ENCODE measurements around the gene TMPRSS11D.

Gene TMPRSS11D

DNA sequence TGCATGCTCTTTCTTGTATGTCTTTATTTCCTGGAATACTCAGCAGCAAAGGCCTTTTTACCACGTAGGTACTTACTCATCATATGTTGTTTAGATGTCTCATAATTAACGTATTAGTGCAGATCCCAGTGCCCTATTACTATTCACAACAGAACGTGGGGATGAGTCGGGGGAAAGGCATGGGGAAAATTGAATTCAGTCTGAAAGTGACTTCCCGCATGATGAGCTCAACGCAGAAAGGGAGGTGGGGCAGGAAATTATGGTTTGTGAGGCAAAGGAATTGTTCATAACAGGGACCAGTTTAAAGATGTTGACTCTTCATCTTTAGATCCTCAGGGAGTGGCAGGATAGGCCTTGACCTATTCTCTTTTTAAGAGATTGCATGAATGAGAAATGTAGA lies 2.0 kb upstream of the TMPRSS11D start:
- no peak for DNase-seq

DNA sequence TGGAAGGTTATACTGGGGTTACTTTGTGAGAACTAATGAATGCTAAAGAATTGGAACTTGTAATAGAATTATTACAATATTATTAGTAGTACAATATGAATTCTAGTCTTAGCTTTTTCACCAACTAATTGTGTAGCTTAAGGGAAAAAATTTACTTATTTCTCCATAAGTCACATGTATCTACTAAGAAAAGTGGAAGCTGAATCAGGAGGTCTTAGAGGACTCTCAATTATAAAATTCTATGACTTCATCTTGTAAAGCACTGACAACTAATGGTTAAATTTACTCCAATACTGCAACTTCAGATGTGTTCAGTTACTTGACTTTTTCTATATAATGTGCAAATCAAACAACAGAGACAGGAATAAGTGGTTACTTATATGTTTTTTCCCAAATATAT lies 899 bp upstream of the TMPRSS11D start:
- DNase-seq, result no peak

DNA sequence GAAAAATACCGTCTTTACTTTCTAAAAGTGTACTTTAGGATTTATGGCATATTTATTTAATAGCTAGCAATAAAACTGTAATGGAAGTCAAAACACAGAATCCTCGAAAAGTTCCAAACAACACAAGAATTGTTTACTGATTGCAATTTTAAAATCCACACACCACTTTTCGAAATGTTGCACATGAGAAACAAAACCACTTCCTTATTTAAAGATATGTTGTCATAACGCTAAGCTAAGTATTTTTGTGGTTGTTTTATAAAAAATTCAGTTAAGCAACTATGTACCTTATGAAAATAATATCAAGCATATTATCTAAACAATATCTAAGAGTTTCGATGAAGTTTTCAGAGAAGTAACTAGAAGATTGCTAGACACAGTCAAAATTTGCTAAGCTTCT lies 344 bp downstream of the TMPRSS11D start:
- DNase-seq, result no peak

DNA sequence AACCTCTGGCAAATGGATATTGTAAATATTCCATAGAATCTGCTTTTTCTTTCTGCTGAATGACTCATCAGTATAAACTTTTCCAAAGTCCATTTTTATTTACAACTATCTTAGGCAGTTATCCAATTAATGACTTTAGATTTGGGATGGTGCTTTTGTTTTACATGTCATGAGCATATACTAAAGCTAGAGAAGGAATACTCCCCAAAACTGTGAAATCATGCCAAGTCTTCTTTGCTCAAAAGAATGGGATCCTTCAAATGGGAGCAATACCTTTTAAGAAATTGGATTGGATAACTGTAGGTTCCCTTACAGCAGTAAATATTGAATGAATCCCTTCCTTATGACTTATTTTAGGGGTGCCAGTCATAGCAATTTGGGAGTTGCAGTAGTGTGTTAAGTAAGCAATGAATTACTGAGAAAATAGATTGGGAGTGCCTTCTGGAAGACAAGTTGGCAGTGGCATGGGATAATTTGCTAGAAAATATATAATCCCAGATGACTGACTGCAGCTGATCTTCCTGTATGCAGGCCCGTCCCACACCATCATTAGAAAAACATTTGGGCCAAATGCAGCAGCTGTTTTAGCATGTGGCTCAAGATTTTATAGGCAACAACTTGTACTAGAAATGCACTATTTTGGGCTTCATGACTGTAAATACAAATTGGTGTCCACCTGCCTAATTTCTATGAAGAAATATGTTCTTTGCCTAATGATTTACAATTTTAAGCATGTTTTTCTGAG lies 2.8 kb downstream of the TMPRSS11D start:
- no peak for DNase-seq

DNA sequence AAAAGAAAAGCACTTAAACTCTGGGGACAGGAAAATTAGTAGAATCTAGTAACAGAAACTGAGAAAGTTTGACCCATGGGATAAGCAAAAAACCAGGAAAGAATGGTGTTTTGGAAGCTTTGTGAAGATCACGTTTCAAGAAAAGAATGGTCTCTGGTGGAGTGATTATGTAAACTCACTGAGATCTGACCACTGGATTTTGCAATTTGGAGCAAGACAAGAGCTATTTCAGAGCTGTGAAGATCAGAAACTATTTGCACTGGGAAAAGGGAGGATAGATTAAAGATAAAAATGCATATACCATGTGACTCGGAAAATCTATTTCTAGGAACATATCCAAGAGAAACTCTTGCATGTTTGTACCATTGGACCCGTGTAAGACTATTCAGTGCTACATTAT lies 4.3 kb downstream of the TMPRSS11D start:
- DNase-seq, result no peak

DNA sequence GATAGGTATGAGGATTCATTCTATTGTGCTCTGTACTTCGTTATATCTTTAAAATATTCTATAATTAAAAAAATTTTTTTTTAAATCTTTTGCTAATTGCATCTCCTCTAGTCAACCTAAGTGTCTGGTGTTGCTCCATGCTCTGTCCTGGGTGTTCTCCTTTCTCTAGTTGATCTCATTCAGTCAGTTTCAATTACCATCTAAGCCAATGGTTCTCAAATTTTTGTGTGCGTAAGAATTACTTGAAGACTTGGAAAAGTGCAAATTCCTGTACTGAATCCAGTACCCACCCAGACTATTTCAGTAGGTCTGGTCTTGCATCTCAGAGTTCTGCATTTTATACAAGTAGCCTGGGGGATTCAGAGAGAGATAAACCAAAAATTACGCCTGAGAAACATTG lies 6.7 kb downstream of the TMPRSS11D start:
- peak in 1 of 14 donors; percentile 1 for DNase-seq

DNA sequence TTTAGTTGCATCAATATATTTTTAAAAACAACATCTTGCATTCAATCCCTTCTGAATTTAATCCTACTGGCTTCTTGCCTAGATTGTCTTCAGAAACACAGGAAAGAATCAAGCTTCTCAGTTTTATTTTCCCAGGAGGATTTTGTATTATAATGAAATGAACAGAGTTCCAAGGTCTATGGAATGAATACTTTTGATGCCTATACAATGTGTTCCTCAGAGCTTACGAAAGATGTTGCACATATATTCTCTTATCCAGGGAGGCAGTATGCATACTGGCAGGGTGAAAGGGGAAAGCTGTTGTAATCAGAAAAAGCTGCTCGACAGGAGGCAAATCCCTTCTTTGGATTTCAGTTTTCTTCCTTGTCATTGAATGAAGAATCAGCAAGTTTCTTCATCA lies 8.8 kb downstream of the TMPRSS11D start:
- no peak for DNase-seq

DNA sequence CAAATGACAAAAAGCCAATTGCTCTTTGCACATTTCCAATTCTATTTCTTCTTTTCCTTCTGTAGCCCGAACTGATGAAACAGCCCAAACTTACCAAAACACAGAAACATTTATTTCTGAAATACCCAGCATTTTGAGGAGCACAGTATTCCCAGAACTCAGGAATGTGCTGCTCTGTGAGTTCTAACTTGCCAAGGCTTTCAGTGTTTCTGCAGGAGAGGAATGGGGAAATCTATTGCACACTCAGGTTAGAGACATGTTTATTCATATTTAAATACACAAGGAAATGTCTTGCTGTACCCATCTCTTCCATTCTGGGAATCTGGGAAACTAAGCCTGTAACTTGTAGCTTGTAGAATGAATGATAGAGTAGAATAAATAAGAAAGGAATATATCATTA lies 10.7 kb downstream of the TMPRSS11D start:
- no peak for DNase-seq

DNA sequence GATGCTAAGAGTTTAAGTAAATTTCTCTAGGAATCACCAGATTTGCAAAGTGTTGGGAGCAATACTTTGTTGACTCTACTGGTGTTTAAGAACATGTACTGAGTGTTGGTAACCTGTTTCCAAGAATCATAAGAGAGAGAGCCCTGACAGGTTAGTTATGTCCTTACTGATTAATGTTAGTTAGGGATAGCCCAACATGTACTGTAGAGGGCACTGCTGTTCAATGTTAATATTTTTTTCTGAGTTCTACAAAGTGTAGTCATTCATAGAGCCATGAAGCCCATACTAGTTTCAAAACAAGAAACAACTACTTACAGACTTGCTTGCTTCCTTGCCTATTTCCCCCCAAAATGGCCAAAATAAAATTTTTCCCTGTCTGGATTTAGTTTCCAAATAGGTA lies 11.9 kb downstream of the TMPRSS11D start:
- DNase-seq, result no peak

DNA sequence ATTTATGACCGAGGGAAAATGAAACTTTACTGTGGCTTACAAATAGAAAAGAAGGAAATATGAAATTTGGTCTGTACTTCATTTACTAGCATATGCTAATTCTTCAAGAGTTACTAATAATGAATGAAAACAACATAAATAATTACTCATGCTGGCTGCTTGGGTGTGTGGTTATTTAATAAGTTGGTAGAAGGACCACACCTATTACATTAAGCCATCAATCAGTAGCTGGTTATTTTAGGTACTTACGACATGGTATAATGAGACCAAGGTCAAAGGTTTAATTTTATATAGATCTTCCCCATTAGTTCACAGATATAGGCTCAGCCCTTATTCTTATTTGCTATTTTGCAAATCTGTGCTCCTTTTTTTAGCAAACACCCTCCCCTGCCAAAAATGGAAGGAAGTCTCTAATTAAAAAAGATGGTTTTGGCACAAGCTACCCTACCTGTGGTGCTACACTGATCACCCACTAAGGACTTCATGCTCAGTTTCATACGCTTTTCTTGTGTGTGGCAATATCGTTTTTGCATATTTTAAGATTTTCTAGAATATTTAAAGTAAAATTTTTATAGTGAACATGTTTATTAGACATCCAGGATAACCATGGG lies 14.1 kb downstream of the TMPRSS11D start:
- peak in 1 of 14 donors; percentile 4 for DNase-seq

DNA sequence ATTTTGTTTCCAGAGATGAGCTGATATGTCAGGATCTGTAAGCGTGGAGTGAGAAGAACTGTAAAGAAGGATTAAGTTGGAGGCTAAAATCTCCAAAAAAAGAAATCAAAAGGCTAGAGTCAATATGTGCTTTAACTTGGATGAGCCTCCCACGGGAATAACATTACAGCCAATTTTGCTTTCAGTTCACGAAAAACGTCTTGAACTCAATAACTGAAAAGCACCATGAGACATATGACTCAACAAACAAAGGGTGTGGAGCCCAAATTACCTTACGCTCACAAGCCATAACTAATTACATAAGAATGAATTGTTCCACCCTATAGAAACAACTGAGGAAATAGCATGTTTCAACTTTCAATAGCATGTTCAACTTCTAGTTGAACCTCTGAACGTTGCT lies 22.3 kb downstream of the TMPRSS11D start:
- DNase-seq, result no peak

DNA sequence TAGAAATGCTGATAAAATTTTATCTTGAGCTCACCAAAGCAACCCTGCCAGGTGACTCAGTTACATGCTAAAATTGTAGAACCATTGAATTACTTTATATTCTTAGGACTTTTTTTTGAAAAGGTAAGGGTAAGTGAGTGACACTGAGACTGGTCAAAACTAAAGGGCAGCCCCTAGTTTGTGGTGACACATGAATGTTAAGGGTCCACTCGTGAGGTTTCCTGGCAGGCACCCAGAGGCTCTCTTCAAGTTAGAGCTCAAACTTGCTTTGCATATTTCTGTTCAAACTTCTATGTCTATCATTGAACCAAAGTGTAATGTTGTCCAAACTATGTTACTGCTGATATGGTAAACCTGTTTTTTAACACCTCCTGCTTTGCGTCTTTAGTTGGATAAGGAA lies 30.5 kb downstream of the TMPRSS11D start:
- no peak for DNase-seq

DNA sequence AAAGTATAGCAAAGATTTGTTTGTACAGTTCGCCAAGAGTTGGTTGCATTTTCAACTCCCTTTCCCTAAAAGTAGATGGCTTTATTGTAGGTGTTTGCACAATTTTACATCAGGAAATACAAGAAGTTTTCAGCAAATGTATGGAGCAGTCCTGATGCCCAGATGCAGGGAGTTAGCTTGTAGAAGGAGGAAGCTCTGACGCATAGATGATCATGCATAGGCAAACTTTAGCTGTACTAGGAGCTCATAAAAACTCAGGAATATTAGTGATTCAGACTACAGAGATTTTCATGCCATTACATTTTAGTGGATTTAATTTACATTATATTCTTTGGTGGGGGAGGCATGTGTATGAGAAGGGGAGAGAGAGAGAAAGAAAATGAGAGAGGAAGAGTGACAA lies 62.9 kb downstream of the TMPRSS11D start:
- no peak for DNase-seq

DNA sequence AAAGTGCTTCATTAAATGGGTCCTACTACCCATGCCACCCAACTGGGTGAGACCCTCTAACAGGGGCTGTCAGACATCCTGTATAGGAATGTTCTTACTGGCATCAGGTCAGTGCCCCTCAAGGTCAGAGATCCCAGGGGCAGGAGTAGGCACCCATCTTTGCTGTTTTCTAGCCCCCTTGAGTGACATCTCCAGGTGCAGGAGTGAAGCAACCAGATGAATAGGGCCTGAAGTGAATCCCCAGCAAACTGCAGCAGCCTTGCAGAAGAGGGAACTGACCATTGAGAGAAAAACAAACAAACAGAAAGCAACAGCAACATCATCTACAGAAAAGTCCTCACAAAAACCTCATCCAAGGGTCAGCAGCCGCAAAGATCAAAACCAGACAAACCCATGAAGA lies 73.8 kb downstream of the TMPRSS11D start:
- DNase-seq, result no peak

DNA sequence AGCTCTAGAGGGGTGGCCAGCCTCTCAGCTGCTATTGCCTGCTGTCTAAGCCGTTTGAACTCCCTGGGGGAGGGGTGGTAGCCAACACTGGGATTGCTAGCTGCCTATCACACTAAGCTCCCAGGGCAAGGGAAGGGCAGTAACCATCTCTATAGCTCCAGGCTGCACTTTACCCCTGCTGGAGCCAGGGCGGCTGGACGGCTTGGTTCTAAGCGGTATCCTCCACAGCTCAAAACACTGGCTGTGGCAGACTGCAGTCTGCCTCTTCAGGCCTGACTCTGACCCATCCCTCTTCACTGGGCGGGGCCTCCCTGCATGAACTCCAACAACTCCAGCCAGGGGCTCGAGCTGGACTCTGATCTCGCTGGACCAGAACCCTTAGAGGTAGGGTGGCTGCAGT lies 74.3 kb downstream of the TMPRSS11D start:
- no peak for DNase-seq

DNA sequence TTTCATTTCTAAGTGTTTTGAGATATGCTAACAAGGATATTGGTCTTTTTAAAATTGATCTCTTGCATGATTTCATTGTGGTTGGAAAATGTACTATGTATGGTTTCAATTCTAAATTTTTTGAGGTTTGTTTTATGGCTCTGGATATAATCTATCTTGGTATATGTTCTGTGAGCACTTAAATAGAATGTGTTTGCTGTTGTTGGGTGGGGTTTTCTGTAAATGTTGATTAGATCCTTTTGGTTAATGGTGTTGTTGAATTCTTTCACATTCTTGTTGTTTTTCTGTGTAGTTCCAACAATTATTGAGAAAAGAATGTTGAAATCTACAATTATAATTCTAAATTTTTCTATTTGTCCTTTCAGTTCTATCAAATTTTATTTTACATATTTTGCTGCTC lies 87.0 kb downstream of the TMPRSS11D start:
- DNase-seq, result no peak

DNA sequence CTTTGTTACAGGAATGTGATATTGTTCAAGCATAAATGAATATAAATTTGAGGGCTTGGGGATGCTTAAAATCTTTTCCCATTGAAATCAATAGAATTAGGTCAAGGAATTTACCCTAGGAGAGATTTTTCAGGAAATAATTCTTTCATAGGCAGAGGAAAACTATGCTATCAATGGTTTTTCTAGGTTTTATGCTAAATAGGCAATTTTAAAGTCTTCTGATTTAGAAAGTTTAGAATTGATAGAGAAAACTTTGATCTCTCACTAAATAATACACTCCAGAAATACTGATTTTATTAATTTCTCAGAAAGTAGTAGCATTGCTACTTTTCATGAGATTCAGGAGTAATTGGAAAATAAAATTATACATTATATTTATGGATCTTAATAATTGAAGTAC lies 93.1 kb downstream of the TMPRSS11D start:
- DNase-seq, result no peak

DNA sequence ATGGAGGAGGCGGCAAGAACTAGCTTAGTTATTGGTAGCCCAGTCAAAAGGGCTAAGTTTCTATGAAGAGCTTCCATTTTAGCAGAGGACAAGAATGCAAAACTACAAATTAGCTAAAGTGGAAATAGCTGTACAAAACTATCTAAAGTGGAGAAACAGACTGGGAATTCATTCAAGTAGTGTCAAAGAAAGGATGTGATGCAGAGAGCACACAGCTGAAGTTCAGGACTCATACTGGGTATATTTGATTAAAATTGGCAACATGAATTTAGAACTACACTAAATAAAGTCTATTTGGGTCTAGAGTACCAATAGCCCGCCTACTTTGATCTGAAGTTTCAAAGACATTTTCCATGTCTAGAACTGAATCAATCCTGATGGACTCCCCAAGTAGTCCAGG lies 96.5 kb downstream of the TMPRSS11D start:
- DNase-seq, result no peak

DNA sequence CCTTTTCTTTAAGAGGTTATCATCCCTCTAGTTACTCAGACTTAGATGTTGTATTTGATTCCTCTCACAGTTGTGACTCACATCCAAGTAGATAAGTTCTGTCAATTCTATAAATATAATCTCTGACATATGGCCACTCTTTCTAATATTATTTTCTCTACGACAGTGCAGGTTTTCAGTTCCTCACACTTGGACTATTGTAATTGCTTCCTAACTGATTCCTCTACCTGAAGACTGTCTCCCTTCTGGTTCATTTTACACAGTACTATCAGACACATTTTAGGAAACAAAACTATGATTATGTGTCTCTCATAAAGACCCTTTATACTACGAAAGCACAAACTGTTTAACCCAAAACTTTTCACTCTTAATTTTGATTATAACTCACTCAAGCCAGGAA lies 98.3 kb downstream of the TMPRSS11D start:
- no peak for DNase-seq

DNA sequence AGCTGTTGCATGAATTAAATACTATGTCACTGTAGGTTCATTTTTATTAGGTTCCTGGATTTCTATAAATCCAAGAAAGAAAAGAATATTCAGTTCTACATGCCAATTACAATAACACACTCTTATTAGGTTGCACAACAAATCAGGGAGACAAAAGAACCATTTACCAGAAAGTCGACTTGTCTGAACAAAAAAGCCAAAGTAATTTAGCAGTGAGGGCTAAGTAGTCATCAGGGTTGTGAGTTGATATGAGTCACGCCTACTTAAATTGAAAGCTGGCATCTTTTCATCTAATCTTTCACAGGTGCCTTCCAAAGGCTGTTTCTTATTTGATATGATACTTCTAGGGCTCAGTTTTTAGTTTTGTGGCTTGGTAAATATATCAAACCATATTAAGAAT lies 104.2 kb downstream of the TMPRSS11D start:
- DNase-seq, result no peak

DNA sequence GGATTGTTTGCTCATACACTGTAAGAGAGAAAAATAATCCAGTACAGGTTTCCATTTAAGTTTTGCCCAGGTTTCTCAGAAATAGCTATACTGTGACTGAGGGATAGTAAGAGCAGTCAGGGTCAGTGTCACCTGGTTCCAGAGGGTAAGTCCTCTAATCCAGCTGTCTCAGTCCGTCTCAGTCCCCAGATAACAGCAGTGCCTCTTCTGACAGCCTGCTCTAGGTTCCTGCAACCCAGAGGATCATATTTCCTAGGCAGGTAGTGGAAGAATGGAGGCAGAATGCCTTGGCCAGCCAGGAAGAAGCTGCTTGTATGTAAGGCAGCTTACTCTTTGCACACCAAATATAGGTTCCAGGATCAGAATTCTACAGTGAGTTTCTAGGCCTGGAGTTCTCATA lies 107.1 kb downstream of the TMPRSS11D start:
- DNase-seq, result no peak

All from C1 segment of cervical spinal cord (tissue), 14 donors.